Right ventricle myocardium inferior (tissue), 1 donor: ENCODE results near the gene ZNF626. TPM values are rescaled to one million over a fixed set of nuclear protein-coding genes. Genes with fewer than 3 reads are reported as not detected.
A peak's percentile ranks its signal among the peaks of the same experiment; 100 is the strongest.
"Not testable (repeated sequence)": the region's sequence is repeated elsewhere in the genome, so short reads cannot be mapped to it uniquely, and the experiment has no call there.

ENCODE experiments used
- ATAC-seq: fragments of 200-7000 bp; cut with Tn5 transposase; one replicate; pipeline ENCODE4 v1.9.1; 2020; ENCODE audit warnings: mild to moderate bottlenecking, moderate library complexity
- DNase-seq: peaks from one replicate; pipeline ENCODE4 v3.0.0; 2021; ENCODE audit errors: missing footprints
- intact Hi-C: fragments of 100-400 bp; cut with DNase I; formaldehyde crosslinking; loops from one replicate; pipeline ENCODE4 v1.11.0; 2022
- long read RNA-seq: library from polyadenylated mRNA; unstranded; transcript quantifications from one replicate; pipeline ENCODE4 v2.0.0, GENCODE V29; 2021
- total RNA-seq: library from RNA; stranded (reverse); fragmentation: NEBNext Ultra II Directional; extraction: Animal tissue kit (Norgen Biotek cat#: 25700); gene quantifications from one replicate; pipeline ENCODE4 v1.2.1, GENCODE V29; 2021
- donor health status: DM: no; HTN: yes; CAD: no; lungs with severe emphysema.

ZNF626 gene
- 7.5 TPM for total RNA-seq
- long read RNA-seq, partial matches to known transcripts: 0 of 3 reads
- long read RNA-seq, other reads (novel, unspliced or antisense): 2 of 3 reads

- DNase-seq (peak; percentile 95), ATAC-seq (peak; percentile 99)
- intact Hi-C loops: loop anchor here (1.0 to 5.0 kb wide), 2 partner anchors 96 to 116 kb away; partner anchors contain the start of genes ZNF66 and ZNF737
Measured at GRCh38 chr19:20661150-20661819, at the start of gene ZNF626. Gene ZNF626 (minus strand): TSS chr19:20661571. CDS start chr19:20661446, 125 bp downstream.

- ATAC-seq (no peak), DNase-seq (no peak)
- intact Hi-C loops: no loop called here
Measured at GRCh38 chr19:20669263-20669662, 7.9 kb upstream of the ZNF626 start.

DNA sequence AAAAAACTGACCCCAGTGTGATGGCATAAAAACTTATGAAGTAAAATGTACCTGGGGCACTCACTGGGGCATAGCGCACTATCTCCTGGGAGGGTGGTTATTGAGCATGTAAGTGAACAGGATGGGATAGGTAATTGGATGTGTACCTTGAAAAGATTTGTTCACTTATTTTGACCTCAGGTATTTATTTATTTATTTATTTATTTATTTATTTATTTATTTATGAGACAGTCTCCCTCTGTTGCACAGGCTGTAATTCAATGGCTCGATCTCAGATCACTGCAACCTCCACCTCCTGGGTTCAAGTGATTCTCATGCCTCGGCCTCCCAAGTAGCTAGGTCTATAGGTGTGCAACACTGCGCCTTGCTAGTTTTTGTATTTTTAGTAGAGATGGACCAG, 5.9 kb upstream of the ZNF626 start:
- intact Hi-C loops: no loop called here
- ATAC-seq (no peak), DNase-seq (no peak)

GRCh38 chr19:20664901-20665781, 3.8 kb upstream of the ZNF626 start:
- ATAC-seq (peak; percentile 42), DNase-seq (peak; percentile 68)
- intact Hi-C loops: loop anchor here (5.0 kb wide), 1 partner anchor 112 kb away; the partner anchor contains the start of gene ZNF66

DNA sequence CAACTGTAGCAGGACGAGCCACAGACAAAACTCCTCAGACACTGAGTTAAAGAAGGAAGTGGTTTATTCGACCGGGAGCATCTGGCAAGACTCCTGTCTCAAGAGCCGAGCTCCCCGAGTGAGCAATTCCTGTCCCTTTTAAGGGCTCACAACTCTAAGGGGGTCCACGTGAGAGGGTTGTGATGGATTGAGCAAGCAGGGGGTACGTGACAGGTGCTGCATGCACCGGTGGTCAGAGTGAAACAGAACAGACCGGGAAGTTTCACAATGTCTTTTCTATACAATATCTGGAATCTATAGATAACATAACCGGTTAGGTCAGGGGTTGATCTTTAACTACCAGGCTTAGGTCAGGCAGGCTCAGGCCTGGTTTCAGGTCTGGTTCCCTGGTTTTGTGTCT, 3.1 kb upstream of the ZNF626 start:
- intact Hi-C loops: loop anchor here (5.0 kb wide), 1 partner anchor 113 kb away; the partner anchor contains the start of gene ZNF66
- DNase-seq, ATAC-seq: not testable (repeated sequence)

DNA sequence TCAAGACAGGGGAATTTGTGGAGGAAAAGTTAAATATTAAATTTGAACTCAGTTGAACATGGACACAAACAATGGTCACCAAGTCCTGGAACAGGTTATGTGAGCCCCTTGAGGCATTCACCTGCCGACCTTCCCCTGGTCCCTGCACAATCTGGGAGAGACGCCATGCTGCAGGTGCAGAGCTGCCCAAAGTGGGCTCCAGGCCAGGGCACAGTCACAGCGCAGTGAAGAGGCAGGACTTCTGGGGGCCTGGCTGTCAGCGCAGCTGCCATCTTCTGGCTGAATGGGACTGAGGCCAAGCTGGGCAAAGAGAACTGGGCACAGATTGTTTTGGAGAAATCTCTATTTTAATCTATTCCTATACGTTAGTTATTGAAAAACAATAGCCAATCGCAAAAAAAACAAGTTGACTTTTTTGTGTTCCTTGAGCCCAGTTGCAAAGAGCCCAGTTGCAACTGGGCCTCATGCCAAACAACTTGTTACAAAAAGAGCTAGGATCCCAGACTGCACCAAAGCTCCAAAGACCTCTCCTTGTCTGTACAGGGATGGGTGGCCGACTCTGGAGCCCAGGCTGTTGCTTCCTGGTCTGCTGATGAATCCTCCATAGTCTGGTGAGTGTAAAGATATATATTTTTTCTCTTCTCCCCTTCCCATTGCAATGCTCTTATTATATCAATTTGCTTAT, 1.2 kb upstream of the ZNF626 start:
- ATAC-seq (no peak), DNase-seq (no peak)
- intact Hi-C loops: loop anchor here (5.0 kb wide), 1 partner anchor 115 kb away; the partner anchor contains the start of gene ZNF66

DNA sequence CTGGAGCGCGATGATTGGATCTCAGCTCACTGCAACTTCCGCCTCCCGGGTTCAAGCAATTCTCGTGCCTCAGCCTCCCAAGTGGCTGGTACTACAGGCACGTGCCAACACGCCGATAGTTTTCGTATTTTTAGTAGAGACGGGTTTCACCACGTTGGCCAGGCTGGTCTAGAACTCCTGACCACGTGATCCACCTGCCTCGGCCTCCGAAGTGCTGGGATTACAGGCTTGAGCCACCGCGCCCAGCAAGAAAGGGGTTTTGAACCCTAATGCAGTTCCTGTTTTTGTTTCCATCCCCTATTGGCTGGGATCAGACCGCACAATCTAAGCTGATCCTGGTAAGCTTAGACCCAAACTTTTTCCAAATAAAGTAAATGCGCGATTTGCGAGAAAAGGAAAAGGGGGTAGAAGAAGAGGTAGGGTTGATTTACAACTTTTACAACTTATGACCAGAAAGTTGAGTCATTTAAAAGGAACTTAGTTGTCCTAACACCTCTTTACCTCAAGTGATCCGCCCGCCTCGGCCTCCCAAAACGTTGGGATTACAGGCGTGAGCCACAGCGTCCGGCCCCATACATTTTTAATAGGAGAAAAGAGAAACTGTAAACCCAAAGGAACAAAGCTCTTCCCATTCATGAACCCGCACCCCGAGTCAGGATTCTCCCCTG, 764 bp downstream of the ZNF626 start:
- ATAC-seq: no peak
- no peak for DNase-seq
- intact Hi-C loops: loop anchor here (1.0 to 5.0 kb wide), 2 partner anchors 95 to 117 kb away; partner anchors contain the start of genes ZNF66 and ZNF737

DNA sequence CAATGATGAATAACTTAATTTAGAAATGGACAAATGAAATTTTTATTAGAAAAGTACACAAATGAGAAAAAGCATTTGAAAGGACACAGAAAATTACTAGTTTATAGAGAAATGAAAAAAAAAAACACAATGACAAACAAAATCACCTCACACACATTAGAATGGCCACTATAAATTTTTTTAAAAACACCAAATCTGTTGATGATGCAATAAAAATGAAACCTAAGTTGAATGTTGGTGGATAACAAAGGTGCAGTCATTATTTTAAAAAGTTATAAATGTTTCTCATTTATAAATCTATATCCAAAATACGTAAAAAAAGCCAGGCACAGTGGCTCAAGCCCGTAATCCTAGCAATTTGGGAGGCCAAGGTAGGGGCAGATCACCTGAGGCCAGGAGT, 20.8 kb downstream of the ZNF626 start:
- ATAC-seq: no peak
- intact Hi-C loops: no loop called here
- no peak for DNase-seq

DNA sequence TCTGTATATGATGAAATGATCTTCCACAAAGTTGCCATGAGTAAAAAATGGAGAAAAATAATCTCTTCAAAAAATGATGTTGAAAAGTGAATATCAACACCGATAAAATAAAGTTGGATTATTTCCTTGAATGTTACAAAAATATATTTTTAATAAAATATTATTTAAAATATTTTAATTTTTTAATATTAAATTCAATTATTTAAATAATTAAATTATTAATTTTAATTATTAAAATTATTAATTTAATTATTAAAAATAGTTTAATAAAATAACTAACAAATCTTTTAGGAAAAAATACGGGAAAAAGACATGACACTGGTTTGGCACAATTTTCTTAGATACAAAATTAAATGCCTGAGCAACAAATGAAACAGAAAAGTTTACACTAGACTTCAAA, 21.3 kb downstream of the ZNF626 start:
- intact Hi-C loops: no loop called here
- no peak for DNase-seq
- ATAC-seq: no peak

DNA sequence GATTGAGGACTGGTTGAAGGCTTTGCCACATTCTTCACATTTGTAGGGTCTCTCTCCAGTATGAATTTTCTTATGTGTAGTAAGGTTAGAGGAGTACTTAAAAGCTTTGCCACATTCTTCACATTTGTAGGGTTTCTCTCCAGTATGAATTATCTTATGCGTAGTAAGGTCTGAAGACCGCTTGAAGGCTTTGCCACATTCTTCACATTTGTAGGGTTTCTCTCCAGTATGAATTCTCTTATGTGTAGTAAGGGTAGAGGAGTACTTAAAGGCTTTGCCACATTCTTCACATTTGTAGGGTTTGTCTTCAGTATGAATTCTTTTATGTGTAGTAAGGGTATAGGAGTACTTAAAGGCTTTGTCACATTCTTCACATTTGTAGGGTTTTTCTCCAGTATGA, 36.8 kb downstream of the ZNF626 start:
- DNase-seq, ATAC-seq, intact Hi-C loops: not testable (repeated sequence)

GRCh38 chr19:20616071-20616470, 45.3 kb downstream of the ZNF626 start:
- intact Hi-C loops: no loop called here
- ATAC-seq: no peak

DNA sequence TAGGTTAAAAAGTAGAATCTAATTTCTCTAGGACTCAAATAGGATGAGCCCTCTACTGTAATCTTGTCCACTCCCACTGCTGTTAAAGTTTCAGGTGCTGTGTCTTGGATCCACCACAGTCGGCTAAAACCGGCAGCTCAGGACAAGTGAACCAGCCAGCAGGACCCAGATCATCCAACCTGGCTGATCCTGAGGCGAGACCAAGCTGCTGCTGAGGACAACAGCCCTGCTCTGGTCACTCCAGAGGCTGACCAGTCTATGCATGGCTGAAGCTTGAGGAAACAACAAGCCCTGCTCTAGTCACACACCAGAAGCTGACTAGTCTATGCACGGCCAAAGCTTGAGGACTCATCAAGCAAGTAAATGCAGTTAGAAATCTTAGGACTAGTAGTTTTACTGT, 46.4 kb downstream of the ZNF626 start:
- DNase-seq, intact Hi-C loops, ATAC-seq: not testable (repeated sequence)

More at GRCh38 chr19:20616071-20616470, 45.3 kb downstream of the ZNF626 start:
- no peak for DNase-seq

GRCh38 chr19:20612711-20613316, 48.6 kb downstream of the ZNF626 start:
- intact Hi-C loops: no loop called here
- DNase-seq: no peak
- no peak for ATAC-seq

GRCh38 chr19:20611866-20612265, 49.5 kb downstream of the ZNF626 start:
- no peak for ATAC-seq
- no peak for DNase-seq
- intact Hi-C loops: no loop called here

- intact Hi-C loops: no loop called here
- ATAC-seq (no peak), DNase-seq (no peak)
Measured at GRCh38 chr19:20607943-20608342, 53.4 kb downstream of the ZNF626 start.
